Right ventricle myocardium superior (tissue), 1 donor: ENCODE measurements around the gene DNAAF3. TPM values are rescaled to one million over a fixed set of nuclear protein-coding genes. Genes with fewer than 3 reads are reported as not detected.

Experiments used
- microRNA-seq: library from miRNA; unstranded; fragments of <30 nt; microRNA quantifications from one replicate; pipeline ENCODE4 v1.2.0, GENCODE V29; 2020
- total RNA-seq: library from RNA; stranded (reverse); fragmentation: NEBNext Ultra II Directional; extraction: Animal tissue kit (Norgen Biotek cat#: 25700); gene quantifications from one replicate; pipeline ENCODE4 v1.2.1, GENCODE V29; 2021
- donor health status: DM: no; HTN: yes; CAD: no; lungs with severe emphysema.

Gene DNAAF3
- total RNA-seq, 1 donor from 2014 or later: 0.59 TPM

Small RNAs within 50 kb of the gene (microRNA-seq; reads per million reads assigned to microRNA genes)
- not detected for gene MIR7975

Other genes starting within 250 kb of the DNAAF3 start
- gene NLRP7, start 219.1 kb downstream of the DNAAF3 start, total RNA-seq: not detected
- gene NLRP2, start 200.2 kb downstream of the DNAAF3 start, total RNA-seq: 0.78 TPM
- gene GP6, start 128.3 kb downstream of the DNAAF3 start, total RNA-seq: 0.48 TPM
- 45.6 TPM for gene RDH13, start 103.5 kb downstream of the DNAAF3 start, total RNA-seq
- gene EPS8L1, start 90.7 kb downstream of the DNAAF3 start, total RNA-seq: 0.83 TPM
- 126 TPM for gene PPP1R12C, start 49.0 kb downstream of the DNAAF3 start, total RNA-seq
- 54.1 TPM for gene TNNT1, start 17.4 kb downstream of the DNAAF3 start, total RNA-seq
- gene TNNI3, start 8.9 kb downstream of the DNAAF3 start, total RNA-seq: 4,564 TPM
- gene SYT5, start 13.7 kb upstream of the DNAAF3 start, total RNA-seq: not detected
- 0.54 TPM for gene PTPRH, start 42.9 kb upstream of the DNAAF3 start, total RNA-seq
- gene TMEM86B, start 62.1 kb upstream of the DNAAF3 start, total RNA-seq: 2.3 TPM
- gene PPP6R1, start 92.4 kb upstream of the DNAAF3 start, total RNA-seq: 37.1 TPM
- 29.2 TPM for gene HSPBP1, start 113.5 kb upstream of the DNAAF3 start, total RNA-seq
- 1.6 TPM for gene BRSK1, start 117.4 kb upstream of the DNAAF3 start, total RNA-seq
- gene TMEM150B, start 158.7 kb upstream of the DNAAF3 start, total RNA-seq: 1.7 TPM
- 6.6 TPM for gene KMT5C, start 173.3 kb upstream of the DNAAF3 start, total RNA-seq
- gene COX6B2, start 188.1 kb upstream of the DNAAF3 start, total RNA-seq: not detected
- not detected for gene GARIN5B, start 196.6 kb upstream of the DNAAF3 start, total RNA-seq
- gene IL11, start 203.8 kb upstream of the DNAAF3 start, total RNA-seq: not detected
- gene TMEM190, start 210.2 kb upstream of the DNAAF3 start, total RNA-seq: not detected
- gene TMEM238, start 217.7 kb upstream of the DNAAF3 start, total RNA-seq: 1.0 TPM
- gene RPL28, start 219.3 kb upstream of the DNAAF3 start, total RNA-seq: 569 TPM
- 22.6 TPM for gene UBE2S, start 241.2 kb upstream of the DNAAF3 start, total RNA-seq